ENCODE measurements around the gene HS3ST2.

GRCh38 chr16:22887445-22887844 lies 73.5 kb downstream of the HS3ST2 start:
- TF ChIP-seq CTCF (IDR thresholded peaks at IDR 0.05; ENCODE audit: low read depth, low read length, poor library complexity, severe bottlenecking) (no peak), EZH2phosphoT487 (IDR thresholded peaks at IDR 0.05; ENCODE audit: borderline replicate concordance, low read length) (no peak)
